Heart left ventricle (tissue), 16 donors: Measurements from ENCODE around the gene OTUD7B. TPM values are rescaled to one million over a fixed set of nuclear protein-coding genes. Genes with fewer than 3 reads are reported as not detected.

ENCODE experiments used
- ATAC-seq, 4 donors: fragments of 200-7000 bp; cut with Tn5 transposase; one replicate each; pipeline ENCODE4 v1.9.1; 2020 to 2022; ENCODE audit warnings: moderate library complexity in 4 of 4, mild to moderate bottlenecking in 3 of 4, moderate number of reproducible peaks in 1 of 4
- DNase-seq, 5 donors: peaks; one replicate each; pipeline ENCODE4 v3.0.0-alpha.2; 2020
- H3K27ac ChIP-seq, 12 donors: fragments of 200-600 bp; sonication (generic) in 4 of 12; one replicate each; pipeline versions ENCODE4 v1.5.0 to v1.8.0; 2016 to 2022; ENCODE audit warnings: mild to moderate bottlenecking in 2 of 12
- H3K27me3 ChIP-seq, 9 donors: fragments of 200-600 bp; sonication (generic) in 2 of 9; one replicate each; pipeline versions ENCODE4 v1.5.1 to v1.8.0; 2016 to 2022; ENCODE audit warnings: mild to moderate bottlenecking in 3 of 9
- H3K36me3 ChIP-seq, 9 donors: fragments of 200-600 bp; sonication (generic) in 2 of 9; one replicate each; pipeline versions ENCODE4 v1.5.0 to v1.8.0; 2018 to 2022; ENCODE audit warnings: mild to moderate bottlenecking in 2 of 9
- H3K4me1 ChIP-seq, 12 donors: fragments of 200-600 bp; sonication (generic) in 4 of 12; one replicate each; pipeline versions ENCODE4 v1.5.0 to v1.8.0; 2016 to 2022; ENCODE audit warnings: mild to moderate bottlenecking in 3 of 12
- H3K4me3 ChIP-seq, 12 donors: fragments of 200-600 bp; sonication (generic) in 4 of 12; one replicate each; pipeline versions ENCODE4 v1.5.0 to v1.8.0; 2017 to 2022; ENCODE audit warnings: mild to moderate bottlenecking in 9 of 12, moderate library complexity in 4 of 12
- H3K9me3 ChIP-seq, 12 donors: fragments of 200-600 bp; sonication (generic) in 4 of 12; one replicate each; pipeline versions ENCODE4 v1.5.0 to v1.8.0; 2016 to 2022; ENCODE audit warnings: mild to moderate bottlenecking in 1 of 12
- CTCF ChIP-seq, 12 donors: fragments of 200-600 bp; sonication (generic) in 4 of 12; IDR thresholded peaks; one replicate each; pipeline versions ENCODE4 v1.5.0 to v1.8.0; 2018 to 2022; ENCODE audit warnings: antibody characterized with exemption in 12 of 12, mild to moderate bottlenecking in 5 of 12
- POLR2A ChIP-seq, 2 donors: fragments of 450-650 bp; IDR thresholded peaks; one replicate each; pipeline ENCODE4 v1.6.1; 2017; ENCODE audit warnings: antibody characterized with exemption in 2 of 2, mild to moderate bottlenecking in 2 of 2, moderate library complexity in 2 of 2
- WGBS, 4 donors: extraction: QIAGEN DNeasy Blood & Tissue Kit in 2 of 4; methylation state at CpG; one replicate each; pipeline versions ENCODE4 v1.1.5 to v1.1.7; 2013 to 2018; 5-methylcytosine and 5-hydroxymethylcytosine counted together
- intact Hi-C, 10 donors: fragments of 100-400 bp; cut with DNase I; formaldehyde crosslinking; loops; one replicate each; pipeline versions ENCODE4 v1.11.1 to v1.14.2; 2022
- polyA plus RNA-seq, 2 donors: library from polyadenylated mRNA; stranded (reverse); fragments of 200-250 nt; gene quantifications; one replicate each; pipeline ENCODE4 v1.2.3, GENCODE V29; 2013
- total RNA-seq, 9 donors: library from RNA; depleted of rRNA in 2 of 9; stranded (reverse); fragments of >200 nt in 2 of 9; fragmentation: NEBNext Ultra II Directional in 3 of 9; extraction: Animal tissue kit (Norgen Biotek cat#: 25700) in 3 of 9; gene quantifications; one replicate each; pipeline versions ENCODE4 v1.1.0 to v1.2.4, GENCODE V29; 2016 to 2023
- donor health status: ischemic (EF 13 %, LVEDD 7.1; RV severe dilation, severe dysfunction).
- donor health status: healthy with polysubstance abuse.
- donor health status: DM: no; HTN: yes; CAD: no.
- donor health status: DM: no; HTN: no; CAD: no.
- donor health status: ischemic (EF 25% LVEDD 6.9; RV normal size, moderate dysfunction).
- donor health status: ischemic (EF 25% LVEDD 5.7; RV mildly dilated, moderate dysfunction).
- donor health status: healthy.
- donor health status: DM: yes; HTN: yes; CAD: no.
- donor health status: ischemic (EF 35%, LVEDD 5.7; RV mildly dilated, moderate dysfunction).
- donor health status: nonischemic (EF 11% LVEDD 7.7; RV severe dilation, severe dysfunction).
- donor health status: DM: yes; HTN: yes; CAD: no.
- donor health status: PGD.
- donor health status: ischemic (EF 29% LVEDD 5.4; RV normal size, mild dysfunction).
- donor health status: nonischemic (EF 23%, LVEDD 6.1; RV moderate dilation, normal function).

OTUD7B gene
- total and polyA plus RNA-seq, 11 donors = 8.1 to 36.2 (median 24.7) TPM

DNA sequence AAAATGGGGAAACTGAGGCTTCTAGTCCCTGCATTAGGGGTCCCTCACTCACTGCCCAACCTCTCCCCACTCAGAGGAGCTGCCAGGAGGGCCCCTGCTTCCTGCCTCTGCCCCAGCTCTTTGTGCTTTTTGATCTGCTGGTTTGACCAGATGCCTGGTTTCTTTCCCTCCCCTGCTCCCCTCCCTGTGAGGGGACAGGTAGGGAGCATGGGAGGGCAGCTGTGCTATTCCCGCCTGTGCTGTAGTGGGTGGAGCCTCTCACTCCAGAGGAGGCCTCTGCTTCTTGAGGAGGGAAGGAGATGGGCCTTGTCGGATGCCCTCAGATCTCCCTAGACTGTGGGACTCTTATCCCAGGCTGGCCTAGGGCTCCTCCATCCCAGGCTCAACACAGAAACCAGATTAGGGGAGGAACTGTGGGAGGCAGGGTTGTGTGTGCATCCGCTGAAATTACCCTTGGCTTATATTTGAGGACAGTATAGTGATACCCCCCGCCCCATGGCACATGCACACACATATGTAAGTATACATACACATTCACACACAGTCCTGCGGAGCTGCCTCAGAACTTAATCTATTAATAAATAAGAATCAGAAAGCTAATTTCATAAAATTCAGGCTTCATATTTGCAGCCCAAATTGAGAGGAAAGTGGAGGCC lies 106.6 kb downstream of the OTUD7B start:
- no peak for DNase-seq
- Histone ChIP-seq H3K4me1 (peaks cover 0 to 13% (median 7%) of the 10 kb centered on the region in 12 donors), H3K27ac (no peak overlapping the region), H3K36me3 (peaks cover 0 to 5% (median 0%) of the 10 kb centered on the region in 9 donors), H3K27me3 (no peaks in the 10 kb centered on the region), H3K4me3 (no peak overlapping the region), H3K9me3 (no peaks in the 10 kb centered on the region)
- intact Hi-C loops = no loop called here
- TF ChIP-seq POLR2A (IDR thresholded peaks at IDR 0.05) (no peak), CTCF (IDR thresholded peaks at IDR 0.05) (no peak)
- no peak for ATAC-seq
- WGBS, 4 donors = 84 to 91% (median 90%) methylated on average over 5 of the region's 5 CpGs

GRCh38 chr1:149899460-149900284 lies 110.9 kb downstream of the OTUD7B start, which contains the start of gene BOLA1:
BOLA1 (plus strand) TSS chr1:149899568; CDS start chr1:149900060, 492 bp downstream.
- WGBS, 4 donors = 3 to 7% (median 5%) methylated on average over 37 to 65 of the region's 65 CpGs
- Histone ChIP-seq H3K4me3 (peak within 1 kb of the TSS; percentile 35 to 78 (median 64)), H3K27me3 (no peaks in the 10 kb centered on the region), H3K36me3 (peaks cover 0 to 5% (median 0%) of the 10 kb centered on the region in 9 donors), H3K4me1 (peaks cover 0 to 13% (median 7%) of the 10 kb centered on the region in 12 donors), H3K27ac (peak within 1 kb of the TSS; percentile 31 to 95 (median 87)), H3K9me3 (no peaks in the 10 kb centered on the region)
- ATAC-seq = peak; percentile 99 to 100 (median 100)
- TF ChIP-seq CTCF (IDR thresholded peaks at IDR 0.05) (no peak), POLR2A (IDR thresholded peaks at IDR 0.05) (peak in 1 of 2 donors; percentile 87)
- peak; percentile 94 to 97 (median 95) for DNase-seq
- intact Hi-C loops = loop anchor here in 4 of 10 donors (1.0 to 10.0 kb wide), 6 partner anchors 19 to 265 kb away; partner anchors contain the start of genes MTMR11 (in 1 of the 4), SF3B4 (in 1 of the 4) and VPS45 (in 1 of the 4)

DNA sequence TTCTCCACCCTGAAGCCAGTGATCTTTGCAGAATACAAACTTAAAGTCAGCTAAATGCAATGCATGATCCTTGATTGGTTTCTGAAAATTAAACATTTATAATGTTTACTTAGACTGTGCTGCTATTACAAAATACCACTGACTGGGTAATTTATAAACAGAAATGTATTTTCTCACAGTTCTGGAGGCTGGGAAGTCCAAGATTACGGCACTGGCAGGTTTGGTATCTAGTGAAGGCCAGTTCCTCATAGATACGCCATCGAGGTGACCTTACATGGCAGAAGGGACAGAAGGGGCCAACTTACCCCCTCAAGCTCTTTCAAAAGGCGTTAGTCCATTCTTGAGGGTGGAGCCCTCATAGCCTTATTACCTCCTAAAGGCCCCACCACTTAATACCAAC lies 114.0 kb downstream of the OTUD7B start:
- Histone ChIP-seq H3K4me3 (no peak overlapping the region), H3K27ac (no peak overlapping the region), H3K36me3 (no peaks in the 10 kb centered on the region), H3K27me3 (no peaks in the 10 kb centered on the region), H3K9me3 (no peaks in the 10 kb centered on the region), H3K4me1 (peaks cover 0 to 13% (median 7%) of the 10 kb centered on the region in 12 donors)
- no peak for DNase-seq
- intact Hi-C loops = loop anchor here in 4 of 10 donors (5.0 to 10.0 kb wide), 4 partner anchors 41 to 268 kb away; partner anchors contain the start of genes MTMR11 (in 1 of the 4) and VPS45 (in 1 of the 4)
- whole genome bisulfite sequencing, 4 donors = 78 to 95% (median 90%) methylated on average over 4 of the region's 4 CpGs
- TF ChIP-seq CTCF (IDR thresholded peaks at IDR 0.05) (no peak), POLR2A (IDR thresholded peaks at IDR 0.05) (no peak)
- no peak for ATAC-seq

- intact Hi-C loops = loop anchor here in 5 of 10 donors (1.0 to 2.0 kb wide), 3 partner anchors 38 to 50 kb away; partner anchors contain the start of gene SF3B4 (in 3 of the 5)
- ATAC-seq = no peak
- Histone ChIP-seq H3K4me1 (peaks cover 0 to 20% (median 12%) of the 10 kb centered on the region in 12 donors), H3K27ac (peak overlapping the region; percentile 87 to 100 (median 96)), H3K27me3 (no peaks in the 10 kb centered on the region), H3K36me3 (no peaks in the 10 kb centered on the region), H3K4me3 (peak overlapping the region; percentile 34 to 86 (median 67)), H3K9me3 (no peaks in the 10 kb centered on the region)
- TF ChIP-seq POLR2A (IDR thresholded peaks at IDR 0.05) = no peak
- TF ChIP-seq CTCF (IDR thresholded peaks at IDR 0.05) = no peak
- 19 to 28% (median 22%) methylated on average over 6 of the region's 6 CpGs for WGBS, 4 donors
- peak in 1 of 5 donors; percentile 50 for DNase-seq
Observed at GRCh38 chr1:149888999-149889289, 121.6 kb downstream of the OTUD7B start.
